ENCODE results near the gene AMFR. TPM values are rescaled to one million over a fixed set of nuclear protein-coding genes. Genes with fewer than 3 reads are reported as not detected.

Gene AMFR
- total RNA-seq, 1 experiment from 2014 or later = 89.4 TPM

GRCh38 chr16:56314244-56314850 lies 111.0 kb downstream of the AMFR start:
- POLR2A ChIA-PET (ENCODE audit: unreplicated experiment) = no interaction called here
- no peaks in the 10 kb centered on the region for H3K9me3 ChIP-seq (ENCODE audit: insufficient read depth, low read depth)
- H3F3A ChIP-seq (ENCODE audit: insufficient read depth, low read depth) = no peaks in the 10 kb centered on the region
- DNase-seq = no peak
- no TSS peak for BruUV-seq (replicated peaks)
- H2AFZ ChIP-seq = no peak overlapping the region
- no peaks in the 10 kb centered on the region for H3K79me2 ChIP-seq (ENCODE audit: low read depth)
- H3K4me2 ChIP-seq = no peak overlapping the region
- H3K9me2 ChIP-seq (ENCODE audit: insufficient read depth) = no peaks in the 10 kb centered on the region
- H3K4me1 ChIP-seq (replicated peaks; ENCODE audit: insufficient read depth) = peaks cover 5% of the 10 kb centered on the region; the same call in 1 of the 2 replicates
- intact Hi-C loops (cut with micrococcal nuclease; ENCODE audit: unreplicated experiment) = no loop called here
- H4K20me1 ChIP-seq (ENCODE audit: insufficient read depth) = no peaks in the 10 kb centered on the region
- H3K36me3 ChIP-seq (ENCODE audit: low read depth) = no peaks in the 10 kb centered on the region
- no peak for TF ChIP-seq EZH2 (IDR thresholded peaks at IDR 0.05; ENCODE audit: low read depth)
- TF ChIP-seq CTCF (conservative IDR thresholded peaks at IDR 0.05) = no peak
- CTCF ChIA-PET = no interaction called here
- H3K4me3 ChIP-seq = no peak overlapping the region
- H3K27me3 ChIP-seq (ENCODE audit: insufficient read depth, low read depth) = no peaks in the 10 kb centered on the region
- H3K27ac ChIP-seq = no peak overlapping the region

- Histone ChIP-seq H3K4me1 (replicated peaks; ENCODE audit: insufficient read depth) (no peaks in the 10 kb centered on the region), H3K4me2 (no peak overlapping the region), H3K27me3 (ENCODE audit: insufficient read depth, low read depth) (no peaks in the 10 kb centered on the region), H3K9me3 (ENCODE audit: insufficient read depth, low read depth) (no peaks in the 10 kb centered on the region), H3K36me3 (ENCODE audit: low read depth) (no peaks in the 10 kb centered on the region), H3F3A (ENCODE audit: insufficient read depth, low read depth) (no peaks in the 10 kb centered on the region), H3K79me2 (ENCODE audit: low read depth) (no peaks in the 10 kb centered on the region), H2AFZ (no peak overlapping the region), H3K9me2 (ENCODE audit: insufficient read depth) (no peaks in the 10 kb centered on the region), H4K20me1 (ENCODE audit: insufficient read depth) (no peaks in the 10 kb centered on the region), H3K27ac (no peak overlapping the region), H3K4me3 (no peak overlapping the region)
- CTCF ChIA-PET = no interaction called here
- POLR2A ChIA-PET (ENCODE audit: unreplicated experiment) = no interaction called here
- BruUV-seq (replicated peaks) = no TSS peak
- TF ChIP-seq EZH2 (IDR thresholded peaks at IDR 0.05; ENCODE audit: low read depth) = no peak
- TF ChIP-seq CTCF (conservative IDR thresholded peaks at IDR 0.05) = no peak
- intact Hi-C loops (cut with micrococcal nuclease; ENCODE audit: unreplicated experiment) = no loop called here
- DNase-seq = no peak
These were observed 112.8 kb downstream of the AMFR start for GRCh38 chr16:56312556-56312955.

- no peak overlapping the region for H3K4me3 ChIP-seq
- no peaks in the 10 kb centered on the region for H3F3A ChIP-seq (ENCODE audit: insufficient read depth, low read depth)
- no peaks in the 10 kb centered on the region for H3K27me3 ChIP-seq (ENCODE audit: insufficient read depth, low read depth)
- no peak overlapping the region for H2AFZ ChIP-seq
- TF ChIP-seq CTCF (conservative IDR thresholded peaks at IDR 0.05) (no peak), EZH2 (IDR thresholded peaks at IDR 0.05; ENCODE audit: low read depth) (no peak)
- ChIA-PET POLR2A (ENCODE audit: unreplicated experiment) (no interaction called here), CTCF (no interaction called here)
- no peaks in the 10 kb centered on the region for H3K9me2 ChIP-seq (ENCODE audit: insufficient read depth)
- no peaks in the 10 kb centered on the region for H3K4me1 ChIP-seq (replicated peaks; ENCODE audit: insufficient read depth)
- DNase-seq = no peak
- H3K27ac ChIP-seq = no peak overlapping the region
- no peaks in the 10 kb centered on the region for H3K9me3 ChIP-seq (ENCODE audit: insufficient read depth, low read depth)
- H3K79me2 ChIP-seq (ENCODE audit: low read depth) = no peaks in the 10 kb centered on the region
- intact Hi-C loops (cut with micrococcal nuclease; ENCODE audit: unreplicated experiment) = no loop called here
- H3K4me2 ChIP-seq = no peak overlapping the region
- no TSS peak for BruUV-seq (replicated peaks)
- H3K36me3 ChIP-seq (ENCODE audit: low read depth) = no peaks in the 10 kb centered on the region
- H4K20me1 ChIP-seq (ENCODE audit: insufficient read depth) = no peaks in the 10 kb centered on the region
These were observed 113.4 kb downstream of the AMFR start for GRCh38 chr16:56312028-56312300.

Other genes with a start within 250 kb of the AMFR start
- 2.8 and 3.9 TPM in 2 replicates for gene GNAO1, start 234.1 kb downstream of the AMFR start, total RNA-seq (2021)
- 139 and 171 TPM in 2 replicates for gene NUDT21, start 25.8 kb upstream of the AMFR start, total RNA-seq (2021)
- gene OGFOD1, start 26.0 kb upstream of the AMFR start, total RNA-seq (2021) = 24.8 and 30.0 TPM in 2 replicates
- gene BBS2, start 94.5 kb upstream of the AMFR start, total RNA-seq (2021) = 56.3 and 77.8 TPM in 2 replicates
- not detected in 2 replicates for gene MT4, start 139.5 kb upstream of the AMFR start, total RNA-seq (2021)
- gene MT3, start 164.0 kb upstream of the AMFR start, total RNA-seq (2021) = not detected in 2 replicates
- gene MT2A, start 183.0 kb upstream of the AMFR start, total RNA-seq (2021) = 203 and 353 TPM in 2 replicates
- 22.0 and 22.2 TPM in 2 replicates for gene MT1E, start 200.2 kb upstream of the AMFR start, total RNA-seq (2021)
- gene MT1M, start 207.1 kb upstream of the AMFR start, total RNA-seq (2021) = not detected in 2 replicates
- 16.9 and 23.5 TPM in 2 replicates for gene MT1A, start 213.1 kb upstream of the AMFR start, total RNA-seq (2021)
- gene MT1B, start 226.3 kb upstream of the AMFR start, total RNA-seq (2021) = not detected in 2 replicates
- 4.0 and 10.3 TPM in 2 replicates for gene MT1F, start 232.4 kb upstream of the AMFR start, total RNA-seq (2021)
- not detected in 2 replicates for gene MT1G, start 242.5 kb upstream of the AMFR start, total RNA-seq (2021)
- not detected in 2 replicates for gene MT1H, start 244.3 kb upstream of the AMFR start, total RNA-seq (2021)